Measurements from ENCODE around the gene MSTO1.
"Not testable (repeated sequence)": the region's sequence is repeated elsewhere in the genome, so short reads cannot be mapped to it uniquely, and the experiment has no call there.

GRCh38 chr1:155613226-155613625 lies 3.2 kb downstream of the MSTO1 start:
- TF ChIP-seq CTCF (conservative IDR thresholded peaks at IDR 0.05 in 1 of 2, IDR thresholded peaks at IDR 0.05 in 1 of 2; ENCODE audit: low read depth in 1 of 2, low read length in 2 of 2); EZH2 (IDR thresholded peaks at IDR 0.05; ENCODE audit: low read length, missing control alignments): not testable (repeated sequence)

All from fibroblast of lung (primary cell).